Inferior parietal cortex (tissue), 1 donor: ENCODE measurements around the gene PPARD.

Source experiments
- DNase-seq: peaks from one replicate; pipeline ENCODE4 v3.0.0-alpha.2; 2016; ENCODE audit errors: extremely low spot score

PPARD gene

DNA sequence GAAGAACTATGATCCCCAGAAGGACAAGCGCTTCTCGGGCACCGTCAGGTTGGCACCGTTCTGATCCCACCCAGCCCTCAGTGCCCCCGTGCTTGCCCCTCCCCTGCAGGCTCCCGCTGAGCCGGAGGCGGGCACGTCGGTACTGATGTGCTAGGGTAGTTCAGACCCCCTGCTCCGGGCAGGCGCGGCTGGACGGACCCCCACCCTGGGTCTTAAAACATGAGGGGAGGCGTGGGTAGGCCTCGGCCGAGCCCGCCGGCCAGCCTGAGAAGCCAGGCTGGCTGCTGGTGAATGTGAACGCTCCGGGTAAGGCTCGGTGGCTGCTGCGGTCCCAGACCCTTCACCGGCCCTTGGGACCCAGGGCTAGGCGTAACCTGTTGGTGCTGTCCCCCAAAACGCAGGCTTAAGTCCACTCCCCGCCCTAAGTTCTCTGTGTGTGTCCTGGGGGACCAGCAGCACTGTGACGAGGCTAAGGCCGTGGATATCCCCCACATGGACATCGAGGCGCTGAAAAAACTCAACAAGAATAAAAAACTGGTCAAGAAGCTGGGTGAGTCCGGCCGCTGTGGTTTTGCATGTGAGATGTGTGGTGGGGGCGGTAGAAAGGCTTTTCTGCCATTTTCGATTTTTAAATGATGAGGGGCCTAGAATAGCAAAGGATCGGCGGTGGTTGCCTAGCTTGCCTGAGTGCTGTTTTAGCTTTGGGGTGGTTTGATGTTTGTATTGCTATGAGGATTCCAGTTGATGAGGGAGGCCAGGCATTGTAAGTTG, 126.8 kb downstream of the PPARD start:
- no peak for DNase-seq

DNA sequence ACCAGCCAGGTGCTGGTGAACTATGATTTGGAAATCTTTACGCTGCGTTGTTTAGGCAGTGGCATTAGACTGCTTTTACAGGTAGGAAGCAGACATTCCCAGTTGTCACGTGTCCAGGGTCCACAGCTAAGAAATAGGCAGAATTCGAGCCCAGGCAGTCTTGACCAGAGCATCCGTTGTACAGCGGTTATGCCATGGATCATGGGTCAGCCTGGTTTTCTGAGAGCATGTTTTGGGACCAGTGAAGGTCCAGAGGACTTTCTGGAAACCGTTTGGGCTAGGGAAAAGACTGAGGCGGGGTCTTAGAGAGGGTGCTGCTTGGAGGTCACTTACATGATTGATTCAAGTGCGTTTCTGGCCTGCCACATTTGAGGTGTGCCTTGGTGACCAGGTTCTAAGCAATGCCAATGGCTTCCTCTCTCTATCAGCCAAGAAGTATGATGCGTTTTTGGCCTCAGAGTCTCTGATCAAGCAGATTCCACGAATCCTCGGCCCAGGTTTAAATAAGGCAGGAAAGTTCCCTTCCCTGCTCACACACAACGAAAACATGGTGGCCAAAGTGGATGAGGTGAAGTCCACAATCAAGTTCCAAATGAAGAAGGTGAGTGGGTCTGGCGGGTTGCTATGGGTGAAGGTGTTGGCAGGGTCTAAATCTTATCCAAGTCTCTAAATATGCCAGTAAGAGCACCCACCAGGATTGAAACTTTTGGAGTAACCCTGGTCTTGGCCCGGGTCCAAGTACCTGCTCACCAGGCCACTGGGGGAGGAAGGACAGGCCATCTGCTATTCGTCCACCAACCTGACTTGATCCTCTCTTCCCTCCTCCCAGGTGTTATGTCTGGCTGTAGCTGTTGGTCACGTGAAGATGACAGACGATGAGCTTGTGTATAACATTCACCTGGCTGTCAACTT, 127.6 kb downstream of the PPARD start:
- DNase-seq: no peak

DNA sequence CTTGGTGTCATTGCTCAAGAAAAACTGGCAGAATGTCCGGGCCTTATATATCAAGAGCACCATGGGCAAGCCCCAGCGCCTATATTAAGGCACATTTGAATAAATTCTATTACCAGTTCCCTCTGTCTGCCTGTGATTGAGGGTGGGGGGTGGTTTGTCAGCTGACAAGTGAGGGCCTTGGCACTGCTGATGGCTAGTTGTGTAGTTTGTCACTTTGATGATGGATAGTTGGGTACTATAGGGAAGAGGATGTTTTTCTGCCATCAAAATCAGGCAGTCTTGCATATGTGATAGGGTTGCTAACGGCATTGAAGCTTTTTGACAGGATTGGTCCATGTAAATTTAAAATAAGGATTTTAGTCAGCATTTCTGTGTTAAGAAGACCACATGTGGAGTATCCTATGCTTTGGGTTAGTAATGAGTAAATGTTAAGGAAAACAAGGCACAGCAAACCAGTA, 128.3 kb downstream of the PPARD start:
- no peak for DNase-seq

DNA sequence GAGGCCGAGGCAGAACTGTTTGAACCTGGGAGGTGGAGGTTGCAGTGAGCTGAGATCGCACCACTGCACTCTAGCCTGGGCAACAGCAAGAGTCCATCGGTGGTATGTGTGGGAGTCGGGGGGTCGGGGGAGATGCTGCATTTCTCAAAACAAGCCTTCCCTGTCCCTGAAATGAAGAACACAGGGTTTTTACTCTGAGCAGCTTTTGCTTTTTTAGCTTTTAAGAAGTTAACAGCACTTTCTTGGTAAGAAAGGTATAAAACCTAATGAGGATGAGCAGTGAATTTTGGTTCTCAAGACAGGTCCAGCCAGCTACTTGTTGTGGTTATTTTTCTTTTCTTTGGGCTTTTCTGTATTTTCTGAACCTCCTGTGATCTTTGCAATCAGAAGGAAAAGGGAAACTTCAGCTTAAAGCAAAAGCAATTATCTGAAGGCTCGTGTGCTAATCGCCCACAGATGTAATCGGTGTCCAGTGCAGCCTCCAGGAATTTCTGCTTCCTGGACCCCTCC, 129.5 kb downstream of the PPARD start:
- no peak for DNase-seq

DNA sequence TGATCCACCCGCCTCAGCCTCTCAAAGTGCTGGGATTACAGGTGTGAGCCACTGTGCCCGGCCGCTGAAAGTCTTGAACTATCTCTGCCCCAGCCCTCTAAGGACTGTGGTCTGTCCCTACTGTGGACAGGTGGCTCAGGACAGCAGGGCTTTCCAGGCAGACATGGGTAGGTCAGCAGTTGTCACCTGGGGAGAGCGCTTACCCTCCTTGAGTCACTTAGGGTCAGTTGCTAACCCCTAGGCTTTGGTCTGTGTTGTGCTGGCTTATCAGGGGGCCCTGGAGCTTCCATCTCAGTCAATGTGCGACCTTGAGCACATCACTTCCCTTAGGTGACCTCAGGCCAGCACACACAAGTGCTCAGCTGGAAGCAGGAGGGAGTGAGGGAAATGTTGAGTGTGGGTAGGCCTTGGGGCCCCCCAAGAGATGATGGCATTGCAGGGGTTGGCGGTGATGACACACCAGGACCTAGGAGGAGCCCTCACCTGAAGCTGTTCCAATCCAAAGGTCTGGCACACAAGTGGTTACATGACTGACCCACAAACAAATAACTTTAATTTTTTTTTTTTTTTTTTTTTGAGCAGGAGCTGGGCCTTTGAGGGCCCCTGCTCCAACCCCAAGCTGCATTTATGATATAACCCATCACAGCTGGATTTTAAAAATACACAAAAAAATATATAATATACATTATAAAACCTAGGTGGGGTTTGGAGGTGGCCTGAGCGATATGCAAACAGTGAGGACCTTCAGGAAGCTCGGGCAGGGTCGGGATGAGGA, 130.9 kb downstream of the PPARD start:
- DNase-seq: no peak

DNA sequence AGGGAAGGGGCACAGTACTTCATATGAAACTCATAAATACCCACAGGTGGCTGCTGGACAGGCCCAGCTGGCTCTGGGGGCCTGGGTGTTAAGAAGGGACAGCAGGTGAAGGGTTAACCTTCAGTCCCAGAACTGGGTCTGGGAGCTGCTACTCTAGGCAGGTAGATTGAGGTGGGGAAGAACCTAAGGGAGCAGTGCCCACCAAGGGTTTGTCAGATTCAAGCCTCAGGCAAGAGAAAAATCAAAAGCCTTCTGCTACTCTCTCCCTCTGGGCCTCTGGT, 131.4 kb downstream of the PPARD start:
- no peak for DNase-seq

DNA sequence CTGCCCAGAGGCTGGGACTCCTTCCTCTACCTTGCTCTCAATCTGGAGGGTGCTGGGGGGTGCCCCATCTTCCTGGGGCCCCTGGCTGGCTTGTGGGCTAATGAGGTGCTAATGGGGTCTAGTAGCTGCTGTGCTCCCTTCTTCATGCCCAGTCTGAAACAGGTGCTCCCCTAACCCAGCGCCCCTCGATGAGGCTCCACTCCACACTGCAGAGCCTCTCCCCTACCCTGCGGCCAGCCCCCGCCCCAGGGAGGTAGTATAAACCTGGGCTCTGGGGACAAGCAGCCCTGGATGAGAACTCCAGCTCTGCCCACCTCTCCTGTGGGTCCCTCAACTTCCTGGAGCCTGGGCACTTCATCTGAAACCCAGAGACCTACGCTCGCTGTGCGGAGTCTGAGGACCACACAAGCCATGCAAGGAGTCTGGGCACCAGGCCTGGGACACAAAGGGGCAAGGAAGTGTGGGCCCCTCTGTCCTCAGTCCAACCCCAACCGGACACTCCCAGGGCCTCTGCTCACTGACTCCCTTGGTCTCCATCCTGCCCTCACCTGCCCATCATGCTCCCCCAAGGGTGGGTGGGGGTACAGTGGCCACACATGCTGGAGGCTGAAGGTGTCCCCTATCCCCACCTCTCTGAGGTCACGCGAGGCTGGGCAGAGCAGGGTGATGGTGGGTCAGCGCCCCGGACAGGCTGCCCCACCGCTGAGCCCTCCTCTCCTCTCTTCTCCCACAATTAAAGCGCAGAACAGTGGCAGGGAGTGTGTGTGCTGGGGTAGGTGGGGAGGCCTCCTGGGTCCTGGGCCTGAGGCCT, 132.0 kb downstream of the PPARD start:
- DNase-seq: no peak

DNA sequence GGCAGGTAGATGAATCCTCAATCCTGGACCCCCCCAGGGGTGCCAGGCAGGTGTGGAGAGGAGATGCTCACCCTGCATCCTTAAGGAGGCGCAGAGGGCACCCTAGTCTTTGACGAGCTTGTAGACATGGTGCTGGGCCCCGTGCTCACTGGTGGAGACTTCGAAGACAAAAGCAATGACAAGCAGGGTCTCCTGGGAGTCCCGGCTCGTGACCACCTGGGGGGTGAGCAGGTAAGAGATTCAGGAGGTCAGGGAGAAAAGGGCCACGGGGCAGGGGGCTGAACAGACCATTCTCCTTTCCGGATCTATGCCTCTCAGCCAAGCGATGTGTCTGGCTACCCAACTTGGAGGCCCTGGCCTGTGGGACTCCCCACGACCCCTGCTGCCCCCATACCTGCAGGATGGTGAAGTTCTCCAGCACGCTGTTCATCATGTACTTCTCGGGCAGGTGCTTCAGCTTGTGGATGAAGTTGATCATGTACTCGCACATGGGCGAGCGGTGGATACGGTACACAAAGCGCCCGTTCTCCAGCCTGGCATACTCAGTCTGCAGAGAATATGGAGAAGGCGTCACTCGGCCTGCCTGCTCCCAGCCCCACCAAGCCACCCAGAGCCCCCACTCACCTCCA, 132.7 kb downstream of the PPARD start:
- no peak for DNase-seq

DNA sequence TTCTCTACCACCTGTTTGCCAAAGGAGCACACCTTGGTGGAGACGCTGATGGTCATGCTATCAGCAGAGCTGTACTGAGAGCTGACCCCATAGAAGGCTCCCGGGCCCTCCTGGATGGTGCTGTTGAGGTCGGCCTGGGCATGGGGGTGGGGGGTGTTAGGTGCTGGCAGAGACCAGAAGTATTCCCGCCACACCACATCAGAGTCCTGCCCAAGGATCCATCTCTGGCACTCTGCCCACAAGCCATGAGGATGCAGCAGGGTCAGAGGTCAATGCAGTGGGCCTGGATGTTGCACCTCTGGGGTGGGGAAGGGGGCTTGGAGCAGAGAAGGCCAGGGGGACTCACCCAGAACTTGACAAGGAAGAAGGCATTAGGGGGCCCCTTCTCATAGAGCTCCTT, 133.2 kb downstream of the PPARD start:
- no peak for DNase-seq

DNA sequence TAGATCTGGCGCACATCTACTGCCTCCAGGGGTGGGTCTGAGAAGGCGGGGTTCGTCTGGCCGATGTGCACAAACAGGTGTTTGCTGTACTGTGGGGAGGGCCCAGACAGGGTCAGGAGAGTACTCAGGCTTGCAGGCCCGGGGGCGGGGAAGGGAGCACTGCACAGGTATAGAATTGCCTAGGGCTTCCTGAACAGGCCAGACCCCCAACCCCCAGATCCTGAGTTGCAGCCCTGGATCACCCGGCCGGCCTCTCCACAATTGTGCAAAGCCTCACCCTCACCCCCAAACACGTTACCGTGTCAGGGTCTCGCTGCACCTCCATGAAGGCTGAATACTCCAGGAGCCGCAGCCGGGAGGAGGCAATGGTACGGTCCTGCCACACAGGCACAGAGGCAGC, 133.6 kb downstream of the PPARD start:
- no peak for DNase-seq

DNA sequence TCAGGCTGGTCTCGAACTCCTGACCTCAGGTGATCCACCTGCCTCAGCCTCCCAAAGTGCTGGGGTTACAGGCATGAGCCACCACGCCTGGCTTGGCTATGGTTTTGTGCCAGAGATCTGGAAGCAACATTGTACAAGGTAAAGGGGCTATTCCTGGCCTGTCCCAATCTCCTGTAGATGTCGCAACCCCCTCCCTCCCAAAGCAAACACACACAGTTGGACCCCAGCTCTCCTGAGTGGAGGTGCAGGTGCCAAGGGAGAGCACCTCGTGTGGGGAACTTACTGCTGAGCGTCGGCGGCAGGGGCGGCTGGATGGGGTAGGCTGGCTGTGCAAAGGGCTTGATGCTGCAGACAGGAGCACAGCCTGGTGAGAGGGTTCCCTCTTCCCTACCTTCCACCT, 134.7 kb downstream of the PPARD start:
- DNase-seq: no peak
